ENCODE measurements around the gene ADGRV1.
"Not testable (repeated sequence)": the region's sequence is repeated elsewhere in the genome, so short reads cannot be mapped to it uniquely, and the experiment has no call there.

The ADGRV1 gene

GRCh38 chr5:90553711-90554110 is 4.9 kb upstream of the ADGRV1 start:
- no peak for DNase-seq

GRCh38 chr5:90554358-90555006 is 4.1 kb upstream of the ADGRV1 start:
- no peak for DNase-seq

GRCh38 chr5:90555666-90556065 is 2.9 kb upstream of the ADGRV1 start:
- DNase-seq, result no peak

GRCh38 chr5:90557391-90557790 is 1.2 kb upstream of the ADGRV1 start:
- DNase-seq, result no peak

- no peak for DNase-seq
These were observed 726 bp upstream of the ADGRV1 start for GRCh38 chr5:90557871-90558270.

GRCh38 chr5:90560771-90561170 is 2.2 kb downstream of the ADGRV1 start:
- DNase-seq, result no peak

GRCh38 chr5:90561766-90562165 is 3.2 kb downstream of the ADGRV1 start:
- DNase-seq, result no peak

- no peak for DNase-seq
These were observed 3.7 kb downstream of the ADGRV1 start for GRCh38 chr5:90562341-90562740.

GRCh38 chr5:90563108-90563507 is 4.5 kb downstream of the ADGRV1 start:
- no peak for DNase-seq

GRCh38 chr5:90565491-90565890 is 6.9 kb downstream of the ADGRV1 start:
- DNase-seq, result no peak

- DNase-seq, result no peak
These were observed 10.5 kb downstream of the ADGRV1 start for GRCh38 chr5:90569084-90569483.

GRCh38 chr5:90570034-90570433 is 11.4 kb downstream of the ADGRV1 start:
- DNase-seq, result no peak

- no peak for DNase-seq
These were observed 12.7 kb downstream of the ADGRV1 start for GRCh38 chr5:90571147-90571773.

- DNase-seq, result no peak
These were observed 17.1 kb downstream of the ADGRV1 start for GRCh38 chr5:90575712-90576111.

- not testable (repeated sequence) for DNase-seq
These were observed 18.0 kb downstream of the ADGRV1 start for GRCh38 chr5:90576566-90576965.

GRCh38 chr5:90579905-90580304 is 21.3 kb downstream of the ADGRV1 start:
- not testable (repeated sequence) for DNase-seq

GRCh38 chr5:90581956-90582355 is 23.4 kb downstream of the ADGRV1 start:
- DNase-seq, result no peak

- DNase-seq, result no peak
These were observed 26.9 kb downstream of the ADGRV1 start for GRCh38 chr5:90585337-90585986.

GRCh38 chr5:90586469-90586868 is 27.9 kb downstream of the ADGRV1 start:
- DNase-seq, result no peak

- DNase-seq, result no peak
These were observed 31.6 kb downstream of the ADGRV1 start for GRCh38 chr5:90590170-90590569.

- not testable (repeated sequence) for DNase-seq
These were observed 34.5 kb downstream of the ADGRV1 start for GRCh38 chr5:90593083-90593482.

GRCh38 chr5:90595766-90596165 is 37.2 kb downstream of the ADGRV1 start:
- not testable (repeated sequence) for DNase-seq

- DNase-seq, result no peak
These were observed 39.7 kb downstream of the ADGRV1 start for GRCh38 chr5:90598293-90598692.

- DNase-seq, result not testable (repeated sequence)
These were observed 41.7 kb downstream of the ADGRV1 start for GRCh38 chr5:90600307-90600706.
